Lower leg skin (tissue), 4 donors: Measurements from ENCODE around the gene FA2H. TPM values are rescaled to one million over a fixed set of nuclear protein-coding genes. Genes with fewer than 3 reads are reported as not detected.

Source experiments
- DNase-seq, 2 donors: peaks; one replicate each; pipeline ENCODE4 v3.0.0-alpha.2; 2019; ENCODE audit warnings: low spot score in 2 of 2
- H3K4me3 ChIP-seq: fragments of 200-600 bp; sonication (generic); 2 replicates; pipeline ENCODE4 v1.5.1; 2017; ENCODE audit warnings: mild to moderate bottlenecking, low read depth; ENCODE audit not compliant: poor library complexity, severe bottlenecking
- CTCF ChIP-seq, 3 donors: fragments of 450-650 bp; IDR thresholded peaks; one replicate each; pipeline ENCODE4 v1.5.1; 2016; ENCODE audit warnings: antibody characterized with exemption in 3 of 3, mild to moderate bottlenecking in 3 of 3, moderate library complexity in 2 of 3
- POLR2A ChIP-seq, 2 donors: fragments of 450-650 bp; IDR thresholded peaks; one replicate each; pipeline ENCODE4 v1.6.1; 2016 to 2017; ENCODE audit warnings: antibody characterized with exemption in 2 of 2, mild to moderate bottlenecking in 1 of 2, moderate library complexity in 1 of 2
- WGBS, 2 donors: methylation state at CpG; one replicate each; pipeline ENCODE4 v1.1.5; 2018; 5-methylcytosine and 5-hydroxymethylcytosine counted together
- intact Hi-C: fragments of 100-400 bp; cut with DNase I; formaldehyde crosslinking; loops from one replicate; pipeline ENCODE4 v1.15.0; 2023; ENCODE audit warnings: low total_unique reads
- total RNA-seq, 4 donors: library from RNA; depleted of rRNA; stranded (reverse); fragments of >200 nt; gene quantifications; one replicate each; pipeline ENCODE4 v1.1.0, GENCODE V29; 2016

FA2H gene
- total RNA-seq, 4 donors from 2014 or later, result 4.5 to 13.7 (median 7.7) TPM

GRCh38 chr16:74736531-74737157, 38.0 kb downstream of the FA2H start:
- intact Hi-C loops, result no loop called here
- DNase-seq, result no peak
- H3K4me3 ChIP-seq, result no peak overlapping the region
- 50 to 56% methylated on average over 8 to 9 of the region's 9 CpGs for WGBS, 2 donors
- TF ChIP-seq POLR2A (IDR thresholded peaks at IDR 0.05), result no peak
- no peak for TF ChIP-seq CTCF (IDR thresholded peaks at IDR 0.05)

GRCh38 chr16:74735554-74735953, 39.1 kb downstream of the FA2H start:
- WGBS, 2 donors, result 93 to 97% methylated on average over 3 of the region's 3 CpGs
- TF ChIP-seq POLR2A (IDR thresholded peaks at IDR 0.05) (no peak), CTCF (IDR thresholded peaks at IDR 0.05) (no peak)
- no peak overlapping the region for H3K4me3 ChIP-seq
- no peak for DNase-seq
- intact Hi-C loops, result no loop called here

GRCh38 chr16:74735162-74735452, 39.5 kb downstream of the FA2H start:
- no peak overlapping the region for H3K4me3 ChIP-seq
- intact Hi-C loops, result no loop called here
- WGBS, 2 donors, result 86 to 93% methylated on average over 2 to 10 of the region's 10 CpGs
- TF ChIP-seq POLR2A (IDR thresholded peaks at IDR 0.05), result no peak
- TF ChIP-seq CTCF (IDR thresholded peaks at IDR 0.05), result no peak
- DNase-seq, result no peak

- no peak for TF ChIP-seq POLR2A (IDR thresholded peaks at IDR 0.05)
- TF ChIP-seq CTCF (IDR thresholded peaks at IDR 0.05), result no peak
- intact Hi-C loops, result no loop called here
- H3K4me3 ChIP-seq, result no peak overlapping the region
- DNase-seq, result no peak
- WGBS, 2 donors, result 66 to 70% methylated on average over 19 to 20 of the region's 21 CpGs
These were observed 40.1 kb downstream of the FA2H start for GRCh38 chr16:74734361-74735161.

- intact Hi-C loops, result no loop called here
- H3K4me3 ChIP-seq, result no peak overlapping the region
- DNase-seq, result no peak
- 89 to 90% methylated on average over 15 of the region's 15 CpGs for WGBS, 2 donors
- TF ChIP-seq POLR2A (IDR thresholded peaks at IDR 0.05) (no peak), CTCF (IDR thresholded peaks at IDR 0.05) (no peak)
These were observed 41.8 kb downstream of the FA2H start for GRCh38 chr16:74732707-74733350.
